Fibroblast of mammary gland (primary cell): Measurements from ENCODE around the gene B4GALT4.

Experiments used
- DNase-seq: peaks from one replicate; pipeline ENCODE4 v3.0.0-alpha.2; 2010; ENCODE audit warnings: low read depth
- H3K4me3 ChIP-seq: 2 replicates; pipeline ENCODE4 v1.5.1; 2011; ENCODE audit warnings: low read depth, mild to moderate bottlenecking, low read length, moderate library complexity; ENCODE audit not compliant: control insufficient read depth
- CTCF ChIP-seq: conservative IDR thresholded peaks from 2 replicates; pipeline ENCODE4 v1.5.1; 2011; ENCODE audit warnings: low read depth, low read length, inconsistent platforms; ENCODE audit not compliant: control insufficient read depth, insufficient read depth

B4GALT4 gene

GRCh38 chr3:119220970-119221667 is 19.6 kb downstream of the B4GALT4 start:
- H3K4me3 ChIP-seq, result no peak overlapping the region
- TF ChIP-seq CTCF, result no peak
- DNase-seq, result no peak

- H3K4me3 ChIP-seq, result no peak overlapping the region
- TF ChIP-seq CTCF, result no peak
- DNase-seq, result no peak
These were observed 20.5 kb downstream of the B4GALT4 start for GRCh38 chr3:119220198-119220597.

DNA sequence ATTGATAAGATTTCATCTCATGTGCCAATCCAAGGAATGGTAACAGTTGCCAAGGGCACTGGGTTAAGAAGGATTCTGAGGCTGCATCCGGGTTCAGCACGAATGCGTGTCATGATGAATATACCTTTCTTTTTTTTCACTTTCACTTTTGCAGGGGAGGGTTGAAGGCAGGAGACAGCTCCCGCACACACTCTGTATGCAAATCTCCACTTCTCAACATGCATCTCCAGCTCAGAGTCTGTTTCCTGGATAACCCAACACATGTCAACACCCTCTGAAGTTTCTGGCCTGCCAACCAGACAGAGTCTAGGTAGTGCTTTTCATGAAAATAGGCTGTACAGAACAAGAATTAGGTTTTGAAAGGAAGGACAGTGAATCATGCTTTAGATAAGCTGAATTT is 21.6 kb downstream of the B4GALT4 start:
- no peak for DNase-seq
- H3K4me3 ChIP-seq, result no peak overlapping the region

GRCh38 chr3:119211803-119212202 is 28.9 kb downstream of the B4GALT4 start:
- H3K4me3 ChIP-seq, result no peak overlapping the region
- no peak for TF ChIP-seq CTCF
- no peak for DNase-seq

More for the DNA sequence above, 21.6 kb downstream of the B4GALT4 start:
- no peak for TF ChIP-seq CTCF

DNA sequence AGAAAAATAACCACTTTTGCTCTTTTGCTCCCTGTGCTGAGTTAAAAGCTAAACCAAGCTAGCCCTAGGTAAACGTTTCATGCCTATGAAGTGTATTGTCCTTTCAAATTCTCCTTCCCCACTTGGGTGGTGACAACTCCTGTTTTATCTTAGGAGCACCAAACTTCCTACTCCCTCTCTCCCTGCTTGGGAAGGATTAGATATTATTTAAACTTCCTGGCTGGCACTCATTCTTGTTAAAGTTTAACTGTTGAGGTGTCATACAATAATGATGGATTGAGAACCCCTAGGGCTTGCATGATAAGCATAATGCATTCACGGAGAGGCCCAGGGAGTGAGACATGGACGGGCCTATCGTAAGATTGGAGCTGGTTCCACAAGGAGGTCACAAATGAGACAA is 29.5 kb downstream of the B4GALT4 start:
- DNase-seq, result no peak
- TF ChIP-seq CTCF, result no peak
- no peak overlapping the region for H3K4me3 ChIP-seq

- no peak for TF ChIP-seq CTCF
These were observed 33.2 kb downstream of the B4GALT4 start for GRCh38 chr3:119207512-119207875.

More at GRCh38 chr3:119207512-119207875, 33.2 kb downstream of the B4GALT4 start:
- no peak for DNase-seq
- no peak overlapping the region for H3K4me3 ChIP-seq
